ENCODE results near the gene TFDP1. TPM values are rescaled to one million over a fixed set of nuclear protein-coding genes. Genes with fewer than 3 reads are reported as not detected.
A peak's percentile ranks its signal among the peaks of the same experiment; 100 is the strongest.

Gene TFDP1
- total RNA-seq, 2 donors from 2014 or later, result 74.8 to 76.1 TPM

GRCh38 chr13:113577881-113578435, 6.6 kb upstream of the TFDP1 start:
- Histone ChIP-seq H3K4me3 (ENCODE audit: low read length) (no peak overlapping the region), H3K36me3 (ENCODE audit: control insufficient read depth, insufficient read depth, low read length) (no peaks in the 10 kb centered on the region), H3K27ac (ENCODE audit: low read depth, low read length) (no peak overlapping the region), H3K9ac (ENCODE audit: extremely low read depth, low read length, poor library complexity, severe bottlenecking) (no peak overlapping the region), H3K9me3 (ENCODE audit: control insufficient read depth, low read length) (peaks cover 12% of the 10 kb centered on the region), H3K4me1 (ENCODE audit: control insufficient read depth, insufficient read depth, low read length) (no peaks in the 10 kb centered on the region), H3K27me3 (ENCODE audit: control insufficient read depth, insufficient read depth, low read length, poor library complexity, severe bottlenecking) (no peaks in the 10 kb centered on the region)
- no peaks in the 10 kb centered on the region for H3K4me1 Mint-ChIP-seq
- peaks cover 4% of the 10 kb centered on the region for H3K27me3 Mint-ChIP-seq (ENCODE audit: insufficient read depth)
- WGBS, 2 experiments (ENCODE audit: insufficient coverage in 1 of 2, insufficient read length in 1 of 2), result 88 to 94% methylated on average over 2 of the region's 2 CpGs
- no peak for DNase-seq
- H3K27ac Mint-ChIP-seq, result no peak overlapping the region
- no peaks in the 10 kb centered on the region for H3K36me3 Mint-ChIP-seq (ENCODE audit: low read depth)
- H3K4me3 Mint-ChIP-seq, result no peak overlapping the region
- TF ChIP-seq, protein P1, sequence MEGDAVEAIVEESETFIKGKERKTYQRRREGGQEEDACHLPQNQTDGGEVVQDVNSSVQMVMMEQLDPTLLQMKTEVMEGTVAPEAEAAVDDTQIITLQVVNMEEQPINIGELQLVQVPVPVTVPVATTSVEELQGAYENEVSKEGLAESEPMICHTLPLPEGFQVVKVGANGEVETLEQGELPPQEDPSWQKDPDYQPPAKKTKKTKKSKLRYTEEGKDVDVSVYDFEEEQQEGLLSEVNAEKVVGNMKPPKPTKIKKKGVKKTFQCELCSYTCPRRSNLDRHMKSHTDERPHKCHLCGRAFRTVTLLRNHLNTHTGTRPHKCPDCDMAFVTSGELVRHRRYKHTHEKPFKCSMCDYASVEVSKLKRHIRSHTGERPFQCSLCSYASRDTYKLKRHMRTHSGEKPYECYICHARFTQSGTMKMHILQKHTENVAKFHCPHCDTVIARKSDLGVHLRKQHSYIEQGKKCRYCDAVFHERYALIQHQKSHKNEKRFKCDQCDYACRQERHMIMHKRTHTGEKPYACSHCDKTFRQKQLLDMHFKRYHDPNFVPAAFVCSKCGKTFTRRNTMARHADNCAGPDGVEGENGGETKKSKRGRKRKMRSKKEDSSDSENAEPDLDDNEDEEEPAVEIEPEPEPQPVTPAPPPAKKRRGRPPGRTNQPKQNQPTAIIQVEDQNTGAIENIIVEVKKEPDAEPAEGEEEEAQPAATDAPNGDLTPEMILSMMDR (conservative IDR thresholded peaks at IDR 0.05), result no peak
- H3K9me3 Mint-ChIP-seq, result peaks cover 9% of the 10 kb centered on the region

GRCh38 chr13:113579686-113580085, 4.9 kb upstream of the TFDP1 start:
- H3K36me3 ChIP-seq (ENCODE audit: control insufficient read depth, insufficient read depth, low read length), result no peaks in the 10 kb centered on the region
- Mint-ChIP-seq H3K4me1 (peaks cover 3% of the 10 kb centered on the region), H3K27me3 (ENCODE audit: insufficient read depth) (no peaks in the 10 kb centered on the region), H3K9me3 (peaks cover 6% of the 10 kb centered on the region), H3K4me3 (no peak overlapping the region), H3K36me3 (ENCODE audit: low read depth) (no peaks in the 10 kb centered on the region), H3K27ac (no peak overlapping the region)
- H3K9me3 ChIP-seq (ENCODE audit: control insufficient read depth, low read length), result peaks cover 12% of the 10 kb centered on the region
- TF ChIP-seq, protein P1 (conservative IDR thresholded peaks at IDR 0.05), result no peak
- peak; percentile 18 for DNase-seq
- no peak overlapping the region for H3K27ac ChIP-seq (ENCODE audit: low read depth, low read length)
- H3K4me3 ChIP-seq (ENCODE audit: low read length), result no peak overlapping the region
- no peaks in the 10 kb centered on the region for H3K27me3 ChIP-seq (ENCODE audit: control insufficient read depth, insufficient read depth, low read length, poor library complexity, severe bottlenecking)
- H3K9ac ChIP-seq (ENCODE audit: extremely low read depth, low read length, poor library complexity, severe bottlenecking), result no peak overlapping the region
- H3K4me1 ChIP-seq (ENCODE audit: control insufficient read depth, insufficient read depth, low read length), result no peaks in the 10 kb centered on the region
- WGBS, 2 experiments (ENCODE audit: insufficient coverage in 1 of 2, insufficient read length in 1 of 2), result 93 to 96% methylated on average over 7 to 8 of the region's 8 CpGs

- H3K4me1 Mint-ChIP-seq, result peaks cover 9% of the 10 kb centered on the region
- peaks cover 8% of the 10 kb centered on the region for H3K36me3 ChIP-seq (ENCODE audit: control insufficient read depth, insufficient read depth, low read length)
- H3K4me3 Mint-ChIP-seq, result no peak overlapping the region
- H3K36me3 Mint-ChIP-seq (ENCODE audit: low read depth), result peaks cover 9% of the 10 kb centered on the region
- no peaks in the 10 kb centered on the region for H3K4me1 ChIP-seq (ENCODE audit: control insufficient read depth, insufficient read depth, low read length)
- H3K27ac Mint-ChIP-seq, result no peak overlapping the region
- no peaks in the 10 kb centered on the region for H3K9me3 Mint-ChIP-seq
- DNase-seq, result peak; percentile 28
- no peaks in the 10 kb centered on the region for H3K27me3 Mint-ChIP-seq (ENCODE audit: insufficient read depth)
- TF ChIP-seq, protein P1 (conservative IDR thresholded peaks at IDR 0.05), result no peak
- 90 to 95% methylated on average over 5 to 6 of the region's 6 CpGs for WGBS, 2 experiments (ENCODE audit: insufficient coverage in 1 of 2, insufficient read length in 1 of 2)
- no peaks in the 10 kb centered on the region for H3K27me3 ChIP-seq (ENCODE audit: control insufficient read depth, insufficient read depth, low read length, poor library complexity, severe bottlenecking)
- no peak overlapping the region for H3K27ac ChIP-seq (ENCODE audit: low read depth, low read length)
- peaks cover 2% of the 10 kb centered on the region for H3K9me3 ChIP-seq (ENCODE audit: control insufficient read depth, low read length)
- no peak overlapping the region for H3K4me3 ChIP-seq (ENCODE audit: low read length)
- no peak overlapping the region for H3K9ac ChIP-seq (ENCODE audit: extremely low read depth, low read length, poor library complexity, severe bottlenecking)
Observed at GRCh38 chr13:113581871-113582270, 2.7 kb upstream of the TFDP1 start.
